Measurements from ENCODE around the gene CNRIP1.
A peak's percentile ranks its signal among the peaks of the same experiment; 100 is the strongest.

DNA sequence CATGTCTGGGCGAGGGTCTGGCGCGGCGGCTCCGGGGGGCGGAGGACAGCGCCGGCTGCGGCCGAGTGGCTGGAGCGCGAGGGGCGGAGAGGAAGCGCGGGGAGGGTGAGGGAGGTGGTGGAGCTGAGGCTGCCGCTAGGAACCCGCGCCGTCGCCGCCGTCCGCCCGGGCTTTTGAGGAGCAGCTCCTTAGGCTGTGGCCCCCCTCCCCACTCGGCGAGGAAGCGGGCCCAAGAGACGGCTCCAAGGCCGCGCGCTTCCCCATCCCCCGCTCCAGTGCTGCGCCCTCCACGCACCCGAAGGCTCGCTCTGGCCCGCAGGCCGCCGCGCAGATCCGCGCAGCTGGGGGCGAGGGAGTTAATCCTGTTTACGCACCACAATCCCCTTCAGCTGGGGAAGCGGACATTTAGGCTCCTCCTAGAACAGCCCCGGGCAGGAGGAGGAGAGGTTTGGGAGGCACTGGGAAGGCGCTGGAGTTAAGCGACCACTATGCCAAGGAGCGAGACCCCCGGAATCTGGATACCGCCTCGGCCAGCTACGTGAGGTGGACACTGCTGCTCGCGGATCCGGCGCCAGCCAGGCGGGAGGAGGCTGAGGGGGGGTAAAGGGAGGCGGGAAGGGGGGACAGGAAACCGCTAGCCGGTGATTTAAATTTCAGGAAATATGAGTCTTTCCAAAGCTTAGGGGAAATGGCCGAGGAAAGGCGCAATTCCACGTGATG lies at the start of gene CNRIP1:
- no peak for TF ChIP-seq RAD21 (IDR thresholded peaks at IDR 0.05; ENCODE audit: low read depth)
- no peak for TF ChIP-seq YY1 (IDR thresholded peaks at IDR 0.05; ENCODE audit: low read depth)
- TF ChIP-seq EP300 (IDR thresholded peaks at IDR 0.05; ENCODE audit: borderline replicate concordance) = no peak
- peak; percentile 47; the same call in 1 of the 2 replicates for TF ChIP-seq USF1 (IDR thresholded peaks at IDR 0.05)
